Stimulated activated CD8-positive, alpha-beta memory T cell treated with anti-CD3 and anti-CD28 coated beads, Interleukin-2, amount 100 ng/mL, for 48 hours (primary cell): ENCODE data around the gene SETD9.

Source experiments
- DNase-seq, 2 donors: peaks; one replicate each; pipeline ENCODE4 v3.0.0-alpha.2; 2020; ENCODE audit warnings: low read depth in 2 of 2

The SETD9 gene

GRCh38 chr5:56934325-56934724 is 24.9 kb downstream of the SETD9 start:
- no peak for DNase-seq

- no peak for DNase-seq
These were observed 29.5 kb downstream of the SETD9 start for GRCh38 chr5:56938858-56939257.

GRCh38 chr5:56941981-56942380 is 32.6 kb downstream of the SETD9 start:
- DNase-seq = no peak

- DNase-seq = no peak
These were observed 37.7 kb downstream of the SETD9 start for GRCh38 chr5:56947052-56947451.

- DNase-seq = peak; percentile 22 to 33
These were observed 41.3 kb downstream of the SETD9 start for GRCh38 chr5:56950626-56951125.

GRCh38 chr5:56951126-56951945 is 41.9 kb downstream of the SETD9 start:
- DNase-seq = peak; percentile 0 to 17

- peak; percentile 68 to 71 for DNase-seq
These were observed 42.7 kb downstream of the SETD9 start, which contains the start of gene MIER3 for GRCh38 chr5:56951946-56952691. MIER3 (minus strand) TSS chr5:56952123; CDS start chr5:56952102, 21 bp downstream.

GRCh38 chr5:56954262-56954661 is 44.9 kb downstream of the SETD9 start:
- DNase-seq = no peak

GRCh38 chr5:56958595-56958994 is 49.2 kb downstream of the SETD9 start:
- no peak for DNase-seq

- DNase-seq = no peak
These were observed 49.9 kb downstream of the SETD9 start for GRCh38 chr5:56959326-56959725.

GRCh38 chr5:56961746-56962145 is 52.4 kb downstream of the SETD9 start:
- DNase-seq = no peak

GRCh38 chr5:56962286-56962685 is 52.9 kb downstream of the SETD9 start:
- no peak for DNase-seq

- DNase-seq = no peak
These were observed 53.9 kb downstream of the SETD9 start for GRCh38 chr5:56963246-56963645.

- DNase-seq = no peak
These were observed 54.8 kb downstream of the SETD9 start for GRCh38 chr5:56964173-56964572.
